ENCODE results near the gene LCOR.

DNA sequence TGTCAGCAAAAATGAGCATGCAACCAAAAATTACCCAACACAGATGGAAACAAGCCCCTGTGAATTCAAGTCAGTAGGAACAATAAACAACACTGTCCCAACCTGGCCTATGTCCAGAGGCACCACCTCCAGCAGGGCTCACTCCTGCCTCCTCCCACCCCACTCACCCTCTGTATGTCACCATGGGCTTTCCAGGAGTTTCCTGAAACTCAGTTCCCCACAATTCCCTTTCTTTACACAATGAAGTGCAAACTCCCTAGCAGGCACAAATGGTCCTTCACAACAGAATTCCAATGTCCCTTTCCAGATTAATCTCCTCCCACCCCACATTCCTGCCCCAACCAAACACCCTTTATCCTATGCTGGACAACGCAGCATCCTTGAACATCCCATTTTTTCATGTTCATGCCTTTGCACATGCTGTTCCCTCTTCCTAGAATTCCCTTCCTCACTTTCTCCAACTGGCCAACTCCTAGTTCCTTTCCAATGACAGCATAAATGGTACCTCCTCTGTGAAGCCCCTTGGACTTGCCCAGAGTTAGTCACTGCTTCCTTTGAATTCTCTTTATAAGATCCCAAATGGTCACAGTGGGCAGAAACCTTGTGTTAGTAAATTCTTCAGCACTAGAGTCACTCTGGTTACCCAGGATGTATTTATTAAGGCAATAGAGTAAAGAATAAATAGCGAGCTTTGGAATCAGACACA is 196.2 kb downstream of the LCOR start:
- TF ChIP-seq CTCF (IDR thresholded peaks at IDR 0.05) (no peak), POLR2A (IDR thresholded peaks at IDR 0.05) (no peak)
